ENCODE results near the gene TRIM31. TPM values are rescaled to one million over a fixed set of nuclear protein-coding genes. Genes with fewer than 3 reads are reported as not detected.
"Not testable (repeated sequence)": the region's sequence is repeated elsewhere in the genome, so short reads cannot be mapped to it uniquely, and the experiment has no call there.

Gene TRIM31
- total RNA-seq, 1 donor from 2014 or later = not detected

GRCh38 chr6:30143780-30144179, 30.9 kb upstream of the TRIM31 start:
- H3K27me3 ChIP-seq (ENCODE audit: insufficient read depth, low read length) = peaks cover 30% of the 10 kb centered on the region
- no peaks in the 10 kb centered on the region for H3K79me2 ChIP-seq (ENCODE audit: insufficient read depth, low read length)
- H3K27me3 Mint-ChIP-seq (ENCODE audit: low read depth, unreplicated experiment) = peaks cover 35% of the 10 kb centered on the region
- H3K4me1 ChIP-seq (ENCODE audit: insufficient read depth, low read length) = no peaks in the 10 kb centered on the region
- H3K27ac Mint-ChIP-seq (ENCODE audit: unreplicated experiment) = no peak overlapping the region
- TF ChIP-seq CTCF (IDR thresholded peaks at IDR 0.05; ENCODE audit: insufficient read depth, low read depth, low read length) (no peak), EZH2 (IDR thresholded peaks at IDR 0.05; ENCODE audit: insufficient read depth, low read length) (no peak)
- H2AFZ ChIP-seq (ENCODE audit: low read depth, low read length) = no peak overlapping the region
- no peaks in the 10 kb centered on the region for H3K36me3 ChIP-seq (ENCODE audit: insufficient read depth, low read length)
- H3K4me3 ChIP-seq (ENCODE audit: insufficient read depth, low read depth, low read length) = no peak overlapping the region
- H3K27ac ChIP-seq (ENCODE audit: low read depth, low read length) = no peak overlapping the region
- H3K9me3 ChIP-seq (ENCODE audit: insufficient read depth, low read depth, low read length) = no peaks in the 10 kb centered on the region
- DNase-seq (ENCODE audit: low read depth) = no peak
- no peak overlapping the region for H3K9ac ChIP-seq (ENCODE audit: low read length)
- peaks cover 2% of the 10 kb centered on the region for H3K9me3 Mint-ChIP-seq (ENCODE audit: unreplicated experiment)
- no peaks in the 10 kb centered on the region for H3K36me3 Mint-ChIP-seq (ENCODE audit: low read depth, unreplicated experiment)
- no peaks in the 10 kb centered on the region for H3K4me1 Mint-ChIP-seq (ENCODE audit: low read depth, unreplicated experiment)
- H4K20me1 ChIP-seq (ENCODE audit: insufficient read depth, low read length) = no peaks in the 10 kb centered on the region
- no peak overlapping the region for H3K4me3 Mint-ChIP-seq (ENCODE audit: unreplicated experiment)
- FAIRE-seq = no peak
- no peak overlapping the region for H3K4me2 ChIP-seq (ENCODE audit: low read length)

- H3K9me3 ChIP-seq (ENCODE audit: insufficient read depth, low read depth, low read length) = no peaks in the 10 kb centered on the region
- H3K4me1 Mint-ChIP-seq (ENCODE audit: low read depth, unreplicated experiment) = no peaks in the 10 kb centered on the region
- H3K79me2 ChIP-seq (ENCODE audit: insufficient read depth, low read length) = no peaks in the 10 kb centered on the region
- TF ChIP-seq EZH2 (IDR thresholded peaks at IDR 0.05; ENCODE audit: insufficient read depth, low read length) (no peak), CTCF (IDR thresholded peaks at IDR 0.05; ENCODE audit: insufficient read depth, low read depth, low read length) (no peak)
- FAIRE-seq = no peak
- no peaks in the 10 kb centered on the region for H3K36me3 Mint-ChIP-seq (ENCODE audit: low read depth, unreplicated experiment)
- no peak overlapping the region for H3K4me2 ChIP-seq (ENCODE audit: low read length)
- H3K27me3 ChIP-seq (ENCODE audit: insufficient read depth, low read length) = peaks cover 30% of the 10 kb centered on the region
- no peak overlapping the region for H3K4me3 Mint-ChIP-seq (ENCODE audit: unreplicated experiment)
- H3K9me3 Mint-ChIP-seq (ENCODE audit: unreplicated experiment) = peaks cover 2% of the 10 kb centered on the region
- no peak overlapping the region for H3K9ac ChIP-seq (ENCODE audit: low read length)
- H3K4me1 ChIP-seq (ENCODE audit: insufficient read depth, low read length) = no peaks in the 10 kb centered on the region
- DNase-seq (ENCODE audit: low read depth) = no peak
- no peak overlapping the region for H3K27ac ChIP-seq (ENCODE audit: low read depth, low read length)
- no peaks in the 10 kb centered on the region for H4K20me1 ChIP-seq (ENCODE audit: insufficient read depth, low read length)
- no peaks in the 10 kb centered on the region for H3K36me3 ChIP-seq (ENCODE audit: insufficient read depth, low read length)
- no peak overlapping the region for H3K27ac Mint-ChIP-seq (ENCODE audit: unreplicated experiment)
- no peak overlapping the region for H3K4me3 ChIP-seq (ENCODE audit: insufficient read depth, low read depth, low read length)
- peaks cover 33% of the 10 kb centered on the region for H3K27me3 Mint-ChIP-seq (ENCODE audit: low read depth, unreplicated experiment)
- H2AFZ ChIP-seq (ENCODE audit: low read depth, low read length) = no peak overlapping the region
These were observed 29.8 kb upstream of the TRIM31 start for GRCh38 chr6:30142665-30143064.

DNA sequence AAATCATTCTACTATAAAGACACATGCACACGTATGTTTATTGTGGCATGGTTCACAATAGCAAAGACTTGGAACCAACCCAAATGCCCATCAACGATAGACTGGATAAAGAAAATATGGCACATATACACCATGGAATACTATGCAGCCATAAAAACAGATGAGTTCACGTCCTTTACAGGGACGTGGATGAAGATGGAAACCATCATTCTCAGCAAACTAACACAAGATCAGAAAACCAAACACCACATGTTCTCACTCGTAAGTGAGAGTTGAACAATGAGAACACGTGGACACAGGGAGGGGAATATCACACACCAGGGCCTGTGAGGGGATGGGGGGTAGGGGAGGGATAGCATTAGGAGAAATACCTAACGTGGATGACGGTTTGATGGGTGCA, 27.4 kb upstream of the TRIM31 start:
- peaks cover 26% of the 10 kb centered on the region for H3K27me3 ChIP-seq (ENCODE audit: insufficient read depth, low read length)
- not testable (repeated sequence) for H3K36me3 ChIP-seq (ENCODE audit: insufficient read depth, low read length); DNase-seq (ENCODE audit: low read depth); H3K27ac Mint-ChIP-seq (ENCODE audit: unreplicated experiment); H3K9me3 Mint-ChIP-seq (ENCODE audit: unreplicated experiment); H3K36me3 Mint-ChIP-seq (ENCODE audit: low read depth, unreplicated experiment); H3K9ac ChIP-seq (ENCODE audit: low read length); H3K4me3 Mint-ChIP-seq (ENCODE audit: unreplicated experiment); H2AFZ ChIP-seq (ENCODE audit: low read depth, low read length); H3K9me3 ChIP-seq (ENCODE audit: insufficient read depth, low read depth, low read length); H4K20me1 ChIP-seq (ENCODE audit: insufficient read depth, low read length); H3K4me1 Mint-ChIP-seq (ENCODE audit: low read depth, unreplicated experiment); H3K4me3 ChIP-seq (ENCODE audit: insufficient read depth, low read depth, low read length); H3K4me1 ChIP-seq (ENCODE audit: insufficient read depth, low read length); H3K79me2 ChIP-seq (ENCODE audit: insufficient read depth, low read length); FAIRE-seq; H3K27ac ChIP-seq (ENCODE audit: low read depth, low read length); H3K4me2 ChIP-seq (ENCODE audit: low read length)
- peaks cover 43% of the 10 kb centered on the region for H3K27me3 Mint-ChIP-seq (ENCODE audit: low read depth, unreplicated experiment)

All from astrocyte (in vitro differentiated cells and primary cell).